CD14-positive monocyte (primary cell): ENCODE measurements around the gene APOB. TPM values are rescaled to one million over a fixed set of nuclear protein-coding genes. Genes with fewer than 3 reads are reported as not detected.

Experiments used
- DNase-seq, 3 donors: peaks; one replicate each; pipeline ENCODE4 v3.0.0-alpha.2; 2011 to 2022
- H2AFZ ChIP-seq: 2 replicates; pipeline ENCODE4 v1.6.0; 2012; ENCODE audit warnings: mild to moderate bottlenecking, low read depth, low read length, inconsistent platforms; ENCODE audit not compliant: insufficient read depth, poor library complexity, severe bottlenecking
- H3K27ac ChIP-seq, 2 donors: 1 replicate in 1 of 2; 2 replicates in 1 of 2; pipeline ENCODE4 v1.5.1; 2012 to 2013; ENCODE audit warnings: low read length in 2 of 2, control low read depth in 1 of 2, inconsistent platforms in 1 of 2, low read depth in 1 of 2, mild to moderate bottlenecking in 1 of 2
- H3K27me3 ChIP-seq, 2 donors: one replicate each; pipeline versions ENCODE4 v1.6.0 to v1.6.1; 2011 to 2013; ENCODE audit warnings: low read length in 2 of 2; ENCODE audit not compliant: control insufficient read depth in 2 of 2, insufficient read depth in 2 of 2
- H3K36me3 ChIP-seq, 2 donors: replicated peaks in 1 of 2; 1 replicate in 1 of 2; 2 replicates in 1 of 2; pipeline versions ENCODE4 v1.5.1 to v1.6.1; 2012 to 2013; ENCODE audit warnings: low read length in 2 of 2, control low read depth in 1 of 2, inconsistent platforms in 1 of 2, mild to moderate bottlenecking in 1 of 2; ENCODE audit not compliant: insufficient read depth in 2 of 2, control insufficient read depth in 1 of 2
- H3K4me1 ChIP-seq, 2 donors: 1 replicate in 1 of 2; 2 replicates in 1 of 2; pipeline versions ENCODE4 v1.5.1 to v1.6.1; 2012 to 2013; ENCODE audit warnings: low read length in 2 of 2, control low read depth in 1 of 2, inconsistent platforms in 1 of 2, mild to moderate bottlenecking in 1 of 2, moderate library complexity in 1 of 2; ENCODE audit not compliant: insufficient read depth in 2 of 2, control insufficient read depth in 1 of 2
- H3K4me2 ChIP-seq: replicated peaks from 2 replicates; pipeline ENCODE3; 2012; ENCODE audit warnings: low read length, moderate library complexity, mild to moderate bottlenecking; ENCODE audit not compliant: poor library complexity, severe bottlenecking; ENCODE audit errors: extremely low read depth
- H3K4me3 ChIP-seq, 3 experiments: fragments of 200-600 bp in 1 of 3; sonication (generic) in 1 of 3; replicated peaks in 1 of 3; 1 replicate in 2 of 3; 2 replicates in 1 of 3; pipeline ENCODE4 v1.5.1; 2011 to 2013; ENCODE audit warnings: low read length in 3 of 3, mild to moderate bottlenecking in 3 of 3, control low read depth in 2 of 3, low read depth in 2 of 3, inconsistent platforms in 1 of 3, moderate library complexity in 1 of 3
- H3K79me2 ChIP-seq: 2 replicates; pipeline ENCODE4 v1.6.0; 2012; ENCODE audit warnings: mild to moderate bottlenecking, control low read depth, inconsistent platforms, low read length, moderate library complexity; ENCODE audit not compliant: insufficient read depth
- H3K9ac ChIP-seq: 2 replicates; pipeline ENCODE4 v1.6.0; 2017; ENCODE audit warnings: low read length, mild to moderate bottlenecking; ENCODE audit not compliant: insufficient read depth, poor library complexity, severe bottlenecking
- H3K9me3 ChIP-seq, 2 donors: replicated peaks in 1 of 2; 1 replicate in 1 of 2; 2 replicates in 1 of 2; pipeline versions ENCODE4 v1.5.1 to v1.6.1; 2012 to 2013; ENCODE audit warnings: low read length in 2 of 2, control low read depth in 1 of 2; ENCODE audit not compliant: control insufficient read depth in 1 of 2, insufficient read depth in 1 of 2
- H4K20me1 ChIP-seq: 2 replicates; pipeline ENCODE4 v1.6.0; 2012; ENCODE audit warnings: mild to moderate bottlenecking, low read length, control low read depth, moderate library complexity; ENCODE audit not compliant: insufficient read depth
- H3K27ac Mint-ChIP-seq, 7 donors: one replicate each; pipeline ENCODE4 v1.8.0; 2020; ENCODE audit warnings: mild to moderate bottlenecking in 7 of 7, mixed read lengths in 7 of 7, moderate library complexity in 6 of 7, inconsistent platforms in 2 of 7
- H3K27me3 Mint-ChIP-seq, 3 donors: one replicate each; pipeline ENCODE4 v1.8.0; 2021 to 2022; ENCODE audit warnings: low read depth in 3 of 3, mild to moderate bottlenecking in 3 of 3, mixed read lengths in 3 of 3, moderate library complexity in 3 of 3, inconsistent platforms in 1 of 3
- H3K36me3 Mint-ChIP-seq, 2 donors: one replicate each; pipeline ENCODE4 v1.8.0; 2020; ENCODE audit warnings: mixed read lengths in 2 of 2, inconsistent platforms in 1 of 2, mild to moderate bottlenecking in 1 of 2
- H3K4me1 Mint-ChIP-seq: one replicate; pipeline ENCODE4 v1.8.0; 2020; ENCODE audit warnings: mild to moderate bottlenecking, mixed read lengths
- H3K4me3 Mint-ChIP-seq, 2 donors: one replicate each; pipeline ENCODE4 v1.8.0; 2020; ENCODE audit warnings: mild to moderate bottlenecking in 2 of 2, mixed read lengths in 2 of 2, moderate library complexity in 1 of 2
- H3K9me3 Mint-ChIP-seq, 7 donors: one replicate each; pipeline ENCODE4 v1.8.0; 2020 to 2022; ENCODE audit warnings: mixed read lengths in 7 of 7, mild to moderate bottlenecking in 6 of 7, moderate library complexity in 6 of 7, inconsistent platforms in 2 of 7
- CTCF ChIP-seq: fragments of 200-600 bp; IDR thresholded peaks from one replicate; pipeline ENCODE4 v1.8.0; 2022; ENCODE audit warnings: antibody characterized with exemption, mild to moderate bottlenecking
- WGBS: methylation state at CpG from one replicate; pipeline ENCODE4 v1.1.5; 2013; ENCODE audit warnings: missing lambda C conversion rate; ENCODE audit not compliant: insufficient coverage; 5-methylcytosine and 5-hydroxymethylcytosine counted together
- intact Hi-C, 2 donors: fragments of 100-400 bp; cut with micrococcal nuclease; formaldehyde crosslinking; loops; one replicate each; pipeline versions ENCODE4 v1.15.0 to v1.15.1; 2023
- polyA plus RNA-seq, 3 donors: library from polyadenylated mRNA; depleted of rRNA in 1 of 3; unstranded in 2 of 3; stranded (reverse) in 1 of 3; fragments of 300-500 nt in 2 of 3; fragments of >200 nt in 1 of 3; fragmentation: Illumina TruSeq in 2 of 3; gene quantifications; 1 replicate in 2 of 3; 2 replicates in 1 of 3; pipeline ENCODE4 v1.2.3, GENCODE V29; 2012 to 2021

APOB gene
- polyA plus RNA-seq, 3 donors: 0.02 TPM; not detected in 2

- H3K27ac Mint-ChIP-seq: no peak overlapping the region
- H3K9ac ChIP-seq: no peak overlapping the region
- H4K20me1 ChIP-seq: no peaks in the 10 kb centered on the region
- no peak overlapping the region for H3K4me2 ChIP-seq
- no peak overlapping the region for H3K4me3 ChIP-seq
- intact Hi-C loops: loop anchor here in 1 of 2 donors (10.0 kb wide), 1 partner anchor 173 kb away; no protein-coding TSS in a partner anchor
- H3K36me3 Mint-ChIP-seq: no peaks in the 10 kb centered on the region
- H3K4me1 ChIP-seq: no peaks in the 10 kb centered on the region
- H3K4me1 Mint-ChIP-seq: no peaks in the 10 kb centered on the region
- no peak overlapping the region for H2AFZ ChIP-seq
- peaks cover 3 to 8% (median 5%) of the 10 kb centered on the region in 3 donors for H3K27me3 Mint-ChIP-seq
- H3K27ac ChIP-seq: no peak overlapping the region
- peaks cover 0 to 5% (median 0%) of the 10 kb centered on the region in 7 donors for H3K9me3 Mint-ChIP-seq
- no peaks in the 10 kb centered on the region for H3K79me2 ChIP-seq
- no peak for DNase-seq
- no peaks in the 10 kb centered on the region for H3K27me3 ChIP-seq
- no peak for TF ChIP-seq CTCF
- H3K36me3 ChIP-seq: no peaks in the 10 kb centered on the region
- WGBS: 85% methylated on average over 17 of the region's 21 CpGs
- H3K4me3 Mint-ChIP-seq: no peak overlapping the region
- no peaks in the 10 kb centered on the region for H3K9me3 ChIP-seq
These were observed 85.9 kb downstream of the APOB start for GRCh38 chr2:20957788-20958525.

DNA sequence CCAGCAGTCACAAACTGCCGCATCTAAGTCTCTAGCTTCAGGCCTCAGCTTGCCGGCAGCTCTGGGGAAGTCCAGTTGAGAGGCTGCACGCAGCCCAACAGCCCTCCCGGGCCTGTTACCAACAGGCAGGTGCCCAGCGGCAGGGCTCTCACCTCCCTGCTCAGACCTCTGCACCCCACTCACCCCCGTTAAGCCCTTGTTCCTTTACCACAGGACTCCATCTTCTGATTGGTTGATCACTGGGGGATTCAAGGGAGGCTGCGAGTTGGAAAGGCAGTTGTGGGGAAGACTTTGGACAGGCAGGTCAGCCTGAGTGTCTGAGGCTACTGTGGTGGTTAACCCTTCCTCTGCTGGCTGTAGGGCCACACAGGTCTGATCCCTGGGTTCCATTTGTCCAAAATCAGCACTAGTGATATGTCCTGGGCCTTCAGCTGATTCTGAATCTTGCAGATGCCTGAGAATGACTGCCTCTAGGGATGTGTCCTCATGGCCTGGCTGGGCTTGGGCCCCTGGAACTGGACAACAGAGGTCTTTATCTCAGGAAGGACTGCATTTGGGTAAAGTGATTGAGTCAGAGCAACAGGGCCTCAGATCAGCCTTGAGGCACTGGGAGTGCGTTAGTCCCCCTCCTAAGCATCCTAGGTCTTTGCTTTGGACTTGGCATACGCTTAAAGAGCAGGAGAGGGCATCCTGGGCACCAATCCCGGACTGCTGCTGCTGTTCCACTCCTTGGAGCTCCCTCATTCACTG lies 88.4 kb downstream of the APOB start:
- no peak for DNase-seq
- Histone ChIP-seq H3K4me3 (no peak overlapping the region), H3K36me3 (no peaks in the 10 kb centered on the region), H3K27me3 (no peaks in the 10 kb centered on the region), H2AFZ (no peak overlapping the region), H3K27ac (no peak overlapping the region), H4K20me1 (no peaks in the 10 kb centered on the region), H3K4me1 (no peaks in the 10 kb centered on the region), H3K9me3 (no peaks in the 10 kb centered on the region), H3K9ac (no peak overlapping the region), H3K4me2 (no peak overlapping the region), H3K79me2 (no peaks in the 10 kb centered on the region)
- Mint-ChIP-seq H3K27ac (no peak overlapping the region), H3K36me3 (no peaks in the 10 kb centered on the region), H3K4me1 (no peaks in the 10 kb centered on the region), H3K27me3 (peaks cover 3 to 5% (median 3%) of the 10 kb centered on the region in 3 donors), H3K9me3 (no peaks in the 10 kb centered on the region), H3K4me3 (no peak overlapping the region)
- intact Hi-C loops: loop anchor here in 1 of 2 donors (10.0 kb wide), 1 partner anchor 171 kb away; no protein-coding TSS in a partner anchor
- no peak for TF ChIP-seq CTCF
- WGBS: 93% methylated on average over 5 of the region's 10 CpGs
